Measurements from ENCODE around the gene TMEM154.

TMEM154 gene

DNA sequence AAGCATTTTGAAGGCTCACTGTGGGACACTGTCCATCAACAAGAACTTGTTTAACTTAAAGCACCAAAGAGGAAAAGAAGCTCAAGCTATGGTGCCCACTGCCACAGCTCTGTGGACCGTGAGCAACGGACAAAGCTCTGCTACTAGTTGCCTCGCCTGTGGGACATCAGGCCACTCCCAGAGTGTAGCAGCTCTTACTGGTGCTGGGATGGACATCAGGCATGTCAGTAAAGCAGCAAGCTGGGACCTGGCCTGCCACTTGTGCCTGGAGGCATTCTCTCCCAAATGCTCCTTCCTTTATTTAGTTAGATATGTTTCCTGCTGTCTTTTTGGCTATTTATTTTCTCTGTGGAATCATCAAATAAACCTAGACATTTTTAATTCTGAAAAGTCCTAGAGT lies 46.7 kb downstream of the TMEM154 start:
- no peak for DNase-seq (ENCODE audit: low read depth in 1 of 2, low spot score in 1 of 2)

DNA sequence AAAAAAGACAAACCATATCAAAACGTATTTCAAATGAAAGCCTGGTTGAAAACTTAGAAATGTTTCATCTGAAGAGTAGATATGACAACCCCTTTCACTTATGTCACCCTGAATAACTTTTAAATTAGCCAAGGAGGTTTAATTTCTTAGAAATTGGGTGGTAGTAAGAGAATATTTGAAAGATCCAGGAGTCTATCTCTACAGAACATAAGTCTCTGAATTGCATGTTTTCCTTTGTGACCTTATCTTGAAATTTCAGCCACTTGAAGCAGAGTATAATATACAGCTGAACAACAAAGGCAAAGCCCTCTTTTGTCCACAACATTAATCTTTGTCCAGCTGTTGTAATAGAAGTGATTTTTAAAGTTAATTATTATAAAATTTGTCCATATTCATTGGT lies 49.5 kb downstream of the TMEM154 start:
- no peak for DNase-seq (ENCODE audit: low read depth in 1 of 2, low spot score in 1 of 2)

DNA sequence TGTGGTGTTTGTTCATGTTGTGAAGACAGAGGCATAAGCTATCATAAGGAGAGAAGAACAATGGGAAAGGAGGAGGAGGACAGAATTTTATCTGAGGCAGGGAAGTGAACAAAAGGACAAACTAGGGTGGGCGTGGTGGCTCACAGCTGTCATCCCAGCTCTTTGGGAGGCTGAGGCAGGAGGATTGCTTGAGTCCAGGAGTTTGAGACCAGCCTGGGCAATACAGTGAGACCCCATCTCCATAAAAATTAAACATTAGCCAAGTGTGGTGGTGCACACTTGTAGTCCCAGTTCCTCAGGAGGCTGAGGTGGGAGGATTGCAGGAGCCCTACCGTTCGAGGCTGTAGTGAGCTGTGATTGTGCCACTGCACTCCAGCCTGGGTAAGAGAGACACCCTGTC lies 49.9 kb downstream of the TMEM154 start:
- no peak for DNase-seq (ENCODE audit: low read depth in 1 of 2, low spot score in 1 of 2)

DNA sequence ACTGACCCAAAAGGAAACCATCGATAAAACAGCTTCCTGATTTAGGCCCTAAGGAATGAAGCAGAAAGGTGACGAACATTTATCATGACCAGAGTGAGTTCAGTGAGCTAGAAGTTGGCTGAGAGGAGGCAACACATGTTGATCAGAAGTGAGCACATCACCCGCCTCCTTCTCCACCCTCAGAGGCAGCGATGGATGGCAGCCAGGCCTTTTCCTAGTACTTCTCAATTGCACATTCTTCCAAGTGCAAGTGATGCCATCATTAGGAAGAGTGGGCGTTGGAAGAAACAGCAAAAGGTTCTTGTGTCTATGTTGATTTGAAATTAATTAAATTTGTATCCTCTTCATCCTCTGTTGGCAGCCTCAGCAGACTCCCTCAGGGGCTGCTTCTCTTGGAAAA lies 51.7 kb downstream of the TMEM154 start:
- DNase-seq (ENCODE audit: low read depth in 1 of 2, low spot score in 1 of 2), result no peak

DNA sequence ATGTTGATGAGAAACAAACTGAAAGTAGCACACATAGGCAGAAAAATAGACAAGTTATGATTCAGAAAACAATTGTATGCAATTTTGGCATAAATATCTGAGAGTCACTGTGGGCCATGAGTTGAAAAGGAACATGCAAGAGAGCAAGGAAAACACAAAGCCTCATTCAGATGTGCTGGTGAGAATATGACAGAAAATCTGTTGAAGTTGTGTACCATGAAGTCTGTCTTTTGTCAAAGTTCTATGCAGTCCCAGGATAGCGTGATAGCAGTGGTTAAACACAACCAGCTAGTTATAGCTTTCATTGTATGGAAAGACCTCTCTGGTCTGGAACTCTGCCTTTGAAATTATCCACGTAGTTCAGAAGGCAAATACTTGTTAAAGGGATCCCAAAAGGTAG lies 53.0 kb downstream of the TMEM154 start:
- DNase-seq (ENCODE audit: low read depth in 1 of 2, low spot score in 1 of 2), result no peak

DNA sequence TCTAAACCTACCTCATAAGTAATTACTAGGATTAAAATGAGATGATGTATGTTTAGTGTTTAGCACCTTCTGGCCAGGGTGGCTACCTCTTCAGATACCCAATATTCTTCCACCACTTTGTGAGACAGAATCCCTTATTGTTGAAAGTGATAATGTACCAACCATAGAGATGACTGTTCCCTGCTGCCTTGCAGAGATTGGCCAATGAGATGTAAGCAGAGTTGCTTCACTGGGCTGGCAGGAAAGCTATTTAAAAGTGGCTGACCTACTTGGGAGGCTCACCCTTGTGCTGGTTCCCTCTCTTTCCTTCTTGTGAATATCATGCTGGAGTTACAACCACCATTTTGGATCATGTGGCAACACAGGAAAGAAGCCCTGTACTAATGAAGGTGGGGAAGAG lies 58.9 kb downstream of the TMEM154 start:
- DNase-seq (ENCODE audit: low read depth in 1 of 2, low spot score in 1 of 2), result no peak

DNA sequence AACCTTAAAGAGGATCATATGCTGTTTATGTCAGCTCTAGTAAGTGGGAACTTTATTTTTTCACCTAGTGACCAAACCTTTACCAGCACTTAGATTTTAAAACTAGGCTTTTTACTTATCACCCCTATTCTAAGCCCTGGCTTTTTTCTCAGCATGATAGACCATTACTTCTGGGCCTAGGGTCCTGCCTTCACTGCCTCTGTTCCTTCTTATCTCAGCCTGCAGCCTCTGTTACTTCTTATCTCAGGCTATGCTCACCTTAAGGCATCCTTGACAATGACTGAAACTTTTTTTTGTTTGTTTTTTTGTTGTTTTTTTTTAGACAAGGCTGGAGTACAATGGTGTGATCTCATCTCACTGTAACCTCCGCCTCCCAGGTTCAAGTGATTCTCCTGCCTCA lies 59.6 kb downstream of the TMEM154 start:
- no peak for DNase-seq (ENCODE audit: low read depth in 1 of 2, low spot score in 1 of 2)

DNA sequence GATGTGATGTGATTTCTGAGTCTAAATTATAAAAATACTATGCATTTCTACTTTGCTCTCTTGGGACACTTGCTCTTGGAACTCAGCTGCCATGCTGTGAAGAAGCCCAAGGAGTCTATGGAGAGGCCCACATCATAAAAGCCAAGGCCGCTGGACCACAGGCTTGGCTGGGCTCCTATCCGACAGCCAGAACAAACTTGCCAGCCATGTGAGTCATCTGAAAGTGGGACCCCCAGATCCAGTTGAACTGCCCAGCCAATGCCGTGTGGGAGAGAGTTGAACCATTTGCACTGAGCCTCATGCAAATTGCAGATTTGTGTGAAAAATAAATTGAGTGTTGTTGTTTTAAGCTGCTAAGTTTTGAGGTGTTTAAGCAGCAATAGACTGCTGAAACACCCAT lies 60.2 kb downstream of the TMEM154 start:
- DNase-seq (ENCODE audit: low read depth in 1 of 2, low spot score in 1 of 2), result no peak

DNA sequence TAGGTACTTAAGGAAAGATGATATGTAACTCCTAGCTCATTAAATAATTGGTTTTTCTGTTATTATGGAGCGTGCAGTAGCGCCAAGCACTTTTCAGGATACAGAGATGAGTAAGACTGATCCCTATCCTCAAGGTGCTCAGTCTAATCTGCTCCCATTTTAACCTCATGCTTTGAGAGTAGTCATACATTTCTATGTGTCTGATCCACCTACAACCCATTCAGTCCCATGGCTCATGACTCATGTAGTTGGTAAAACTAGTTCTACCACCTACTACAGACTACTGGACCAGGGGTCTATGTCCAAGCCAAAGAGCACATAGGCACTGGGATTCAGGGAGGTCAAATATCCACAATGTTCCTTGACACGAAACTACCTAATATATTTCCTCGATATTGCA lies 60.8 kb downstream of the TMEM154 start:
- DNase-seq (ENCODE audit: low read depth in 1 of 2, low spot score in 1 of 2), result no peak

DNA sequence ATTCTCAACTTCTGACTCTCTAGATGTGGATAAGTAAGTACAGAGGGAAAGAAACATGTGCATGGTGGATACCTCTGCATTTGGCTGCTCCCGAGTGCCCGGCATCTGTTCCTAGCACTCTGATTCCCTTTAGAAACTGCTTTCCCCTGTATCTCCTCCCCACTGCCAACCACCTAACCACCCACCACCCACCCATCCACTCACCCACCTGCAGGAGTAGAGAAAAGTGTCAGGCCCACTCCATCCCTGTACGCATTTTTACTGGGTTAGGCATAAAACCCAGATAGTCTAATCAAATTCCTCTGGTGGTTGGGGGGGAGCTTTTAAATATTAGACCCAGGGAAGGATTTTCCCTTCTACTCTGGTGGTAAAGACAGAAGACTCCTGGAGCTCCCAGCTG lies 63.0 kb downstream of the TMEM154 start:
- no peak for DNase-seq (ENCODE audit: low read depth in 1 of 2, low spot score in 1 of 2)

DNA sequence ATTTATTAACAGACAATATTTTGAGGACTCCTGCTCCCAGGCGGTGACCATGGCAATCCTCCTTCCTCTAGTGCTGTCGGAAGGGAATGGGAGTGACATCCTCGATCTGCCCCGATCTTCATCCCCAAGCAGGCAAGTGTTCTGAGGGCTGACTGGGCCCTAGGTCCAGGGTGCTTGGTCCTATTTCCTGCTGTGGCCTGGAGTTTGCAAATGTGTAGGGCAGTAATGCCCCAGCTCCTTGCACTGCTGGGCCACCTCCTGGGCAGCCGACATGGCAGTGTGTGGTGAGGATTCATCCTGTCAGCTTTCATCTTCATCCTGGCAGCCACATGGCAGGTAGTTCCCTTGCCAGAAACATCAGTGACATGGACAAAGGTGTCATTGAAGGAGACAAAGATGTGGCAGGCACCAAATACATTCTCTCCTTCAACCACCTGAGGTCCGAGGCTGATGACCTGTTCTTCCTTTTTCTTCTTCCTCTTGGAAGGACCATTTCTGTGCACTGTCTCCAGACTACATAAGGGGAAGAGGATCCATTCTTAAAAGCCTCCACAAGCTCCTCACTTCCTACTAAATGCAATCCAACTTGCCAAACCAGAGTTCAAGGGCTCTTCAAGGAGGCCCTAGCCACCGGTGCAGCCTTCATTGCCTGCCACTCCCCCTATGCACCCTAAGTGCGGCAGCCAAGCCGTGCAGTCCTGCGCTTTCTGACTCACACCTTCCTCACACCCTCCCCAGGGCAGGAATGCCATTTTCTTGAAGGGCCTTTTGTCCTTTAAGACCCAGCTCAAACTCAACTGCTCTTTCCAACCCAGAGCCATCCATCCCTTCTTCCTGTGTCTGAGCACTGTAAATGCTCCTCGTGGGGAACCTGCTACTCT lies 65.7 kb downstream of the TMEM154 start:
- no peak for DNase-seq (ENCODE audit: low read depth in 1 of 2, low spot score in 1 of 2)

DNA sequence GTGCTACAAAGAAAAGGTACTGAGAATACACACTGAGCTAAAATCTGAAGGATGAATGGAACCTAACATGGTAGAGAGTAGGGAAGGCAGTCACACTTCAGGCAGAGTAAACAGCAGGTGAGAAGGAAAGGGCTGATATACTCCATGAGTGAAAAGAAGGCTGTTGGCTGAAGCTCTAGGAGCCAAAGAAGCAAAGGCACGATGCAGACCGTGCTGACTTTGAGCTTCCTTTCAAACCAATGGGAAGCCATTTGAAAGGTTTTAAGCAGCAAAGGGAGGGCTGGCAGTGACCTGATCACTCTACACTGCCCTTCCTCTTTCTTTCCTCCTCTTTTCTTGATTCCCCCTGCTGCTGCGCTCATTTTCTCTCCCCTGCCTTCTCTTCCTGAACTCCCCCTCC lies 66.4 kb downstream of the TMEM154 start:
- no peak for DNase-seq (ENCODE audit: low read depth in 1 of 2, low spot score in 1 of 2)

DNA sequence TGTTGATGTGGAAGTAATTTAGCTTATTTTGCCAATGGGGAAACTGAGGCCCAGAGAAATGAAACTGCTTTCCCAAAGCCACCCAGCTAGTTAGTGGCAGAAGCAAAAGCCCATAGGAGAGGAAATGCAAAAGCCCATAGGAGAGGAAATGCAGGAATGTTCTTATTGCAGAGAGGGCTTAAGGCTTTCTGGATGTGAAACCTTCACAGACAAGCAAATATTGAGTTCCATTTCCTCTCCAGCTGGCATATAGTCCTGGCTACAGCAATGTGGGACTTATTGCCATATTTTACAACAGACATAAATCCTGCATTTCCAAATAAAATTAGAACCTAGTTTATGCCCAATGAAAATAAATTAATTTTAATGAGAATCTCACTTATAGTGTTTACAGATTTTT lies 69.7 kb downstream of the TMEM154 start:
- no peak for DNase-seq (ENCODE audit: low read depth in 1 of 2, low spot score in 1 of 2)

DNA sequence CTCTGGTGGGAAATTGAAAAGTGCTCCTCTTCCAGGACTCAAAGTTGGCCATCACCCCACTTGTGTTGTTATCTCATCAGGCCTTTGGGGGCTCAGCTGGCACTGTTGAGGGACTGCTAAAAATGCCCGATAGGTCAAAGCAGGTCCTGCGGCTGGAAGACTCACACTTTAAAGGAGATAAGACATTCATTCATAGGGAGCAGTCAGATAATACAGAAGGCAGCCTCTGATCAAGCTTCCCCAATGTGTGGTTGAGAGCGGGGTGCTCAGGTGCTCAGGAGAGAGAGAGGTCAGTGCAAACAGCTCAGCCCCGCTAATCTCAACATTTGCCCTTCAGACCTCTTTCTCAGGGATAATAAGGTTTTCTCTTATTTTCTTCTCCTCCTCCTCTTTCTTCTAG lies 70.3 kb downstream of the TMEM154 start:
- no peak for DNase-seq (ENCODE audit: low read depth in 1 of 2, low spot score in 1 of 2)

DNA sequence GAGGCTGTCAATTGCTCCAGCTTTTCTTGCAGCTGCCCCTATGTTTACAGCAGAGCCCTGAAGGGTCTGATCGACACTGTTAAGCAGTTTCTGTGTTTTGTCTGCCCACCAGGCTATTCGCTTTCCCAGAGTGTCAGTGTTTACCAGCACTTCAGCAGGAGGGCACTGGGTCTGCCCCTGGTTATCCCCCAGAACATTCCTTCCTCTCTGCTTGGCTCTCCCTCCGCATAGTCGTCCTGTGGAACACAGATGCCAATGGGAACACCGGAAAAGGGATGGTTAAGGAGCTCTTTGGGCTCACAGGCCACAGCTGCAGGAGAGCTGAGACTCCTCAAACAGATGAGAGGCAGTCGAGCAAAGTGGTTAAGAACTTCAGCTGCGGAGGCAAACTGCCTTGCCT lies 72.6 kb downstream of the TMEM154 start:
- no peak for DNase-seq (ENCODE audit: low read depth in 1 of 2, low spot score in 1 of 2)

DNA sequence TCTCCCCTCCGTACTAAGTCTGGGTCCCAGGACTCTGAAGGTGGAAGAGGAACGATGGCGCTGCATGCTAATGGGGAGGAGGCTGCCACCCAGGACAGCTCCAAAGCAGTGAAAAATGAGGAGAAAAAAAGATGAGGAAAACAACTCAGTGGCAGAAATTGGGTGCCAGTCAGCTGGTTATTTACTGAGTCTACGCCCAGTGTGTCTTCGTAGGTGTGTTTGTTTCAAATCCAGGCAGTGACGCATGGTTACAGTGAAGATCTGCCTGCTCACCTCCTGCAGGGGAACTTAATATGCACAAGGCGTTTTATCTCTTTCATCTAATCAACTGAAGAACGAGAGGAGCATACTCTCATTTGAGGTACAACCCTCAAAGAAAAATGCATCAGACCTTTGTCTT lies 73.0 kb downstream of the TMEM154 start:
- DNase-seq (ENCODE audit: low read depth in 1 of 2, low spot score in 1 of 2), result no peak

DNA sequence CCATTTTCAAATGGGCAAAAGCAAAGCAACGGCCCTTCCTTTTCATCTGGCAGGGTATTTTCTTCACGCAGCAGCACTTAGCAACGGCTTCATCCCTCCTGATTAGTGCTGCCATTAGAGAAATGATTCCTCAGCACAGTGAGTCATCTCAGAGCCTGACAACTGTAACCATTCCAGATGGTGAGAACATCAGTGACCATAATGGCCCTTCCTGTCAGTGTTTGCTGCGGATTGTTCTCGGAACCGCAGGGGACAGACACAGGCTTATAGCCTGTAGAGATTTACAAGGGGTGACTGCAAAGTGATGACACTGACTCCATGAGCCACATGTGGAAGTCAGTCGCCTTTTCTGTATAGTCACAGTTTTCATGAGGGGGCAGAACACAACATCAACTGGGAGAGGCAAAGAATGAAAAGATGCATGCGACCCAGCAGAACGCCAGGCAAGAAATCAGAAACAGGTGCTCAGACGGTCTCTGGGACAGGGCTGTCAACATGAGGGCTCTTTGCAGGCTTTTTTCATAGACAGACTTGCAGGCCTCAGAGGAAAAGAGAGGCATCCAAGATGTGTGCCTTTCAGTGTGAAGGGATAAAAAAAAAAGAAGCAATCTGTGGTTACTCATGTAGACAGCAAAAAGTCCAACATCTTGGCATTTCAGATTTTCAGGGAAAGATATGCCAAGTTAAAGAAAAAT lies 74.0 kb downstream of the TMEM154 start:
- no peak for DNase-seq (ENCODE audit: low read depth in 1 of 2, low spot score in 1 of 2)

DNA sequence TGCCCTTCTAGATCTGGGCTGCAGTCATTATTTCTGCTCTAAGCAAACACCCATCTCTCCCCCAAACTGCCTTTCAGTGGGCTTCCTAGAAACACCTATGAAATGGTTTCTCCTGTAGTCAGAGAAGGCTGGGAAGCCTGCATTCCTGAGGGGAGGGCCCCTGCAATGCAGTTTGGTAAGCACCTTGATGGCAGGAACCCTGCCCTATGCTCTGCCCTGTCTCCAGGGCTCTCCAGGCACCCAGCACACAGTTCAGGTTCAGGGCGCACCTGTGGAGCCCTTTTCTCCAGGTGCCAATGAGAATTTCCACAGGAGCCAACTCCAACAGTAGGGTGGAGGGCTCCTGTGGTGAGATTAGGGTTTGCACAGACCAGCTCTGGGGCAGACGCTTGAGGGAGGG lies 74.8 kb downstream of the TMEM154 start:
- DNase-seq (ENCODE audit: low read depth in 1 of 2, low spot score in 1 of 2), result no peak

DNA sequence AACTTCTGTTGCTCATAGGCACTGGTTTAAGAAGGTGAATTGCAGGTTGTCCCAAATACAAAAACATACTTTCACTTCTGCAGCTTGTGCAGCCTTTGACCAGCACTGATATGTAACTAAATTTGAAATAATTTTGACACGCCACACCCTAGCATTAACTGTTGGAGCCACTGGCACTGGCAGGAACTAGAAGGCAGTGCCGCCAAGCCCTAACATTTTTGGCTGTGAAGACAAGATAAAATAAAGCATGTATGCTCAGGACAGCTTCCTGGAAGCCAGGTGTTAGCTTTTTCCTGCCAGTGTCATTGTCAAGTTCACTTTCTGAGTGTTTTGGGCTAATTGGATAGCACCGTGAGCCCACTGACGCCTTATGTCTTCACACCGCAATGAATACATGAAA lies 78.6 kb downstream of the TMEM154 start:
- DNase-seq (ENCODE audit: low read depth in 1 of 2, low spot score in 1 of 2), result no peak

DNA sequence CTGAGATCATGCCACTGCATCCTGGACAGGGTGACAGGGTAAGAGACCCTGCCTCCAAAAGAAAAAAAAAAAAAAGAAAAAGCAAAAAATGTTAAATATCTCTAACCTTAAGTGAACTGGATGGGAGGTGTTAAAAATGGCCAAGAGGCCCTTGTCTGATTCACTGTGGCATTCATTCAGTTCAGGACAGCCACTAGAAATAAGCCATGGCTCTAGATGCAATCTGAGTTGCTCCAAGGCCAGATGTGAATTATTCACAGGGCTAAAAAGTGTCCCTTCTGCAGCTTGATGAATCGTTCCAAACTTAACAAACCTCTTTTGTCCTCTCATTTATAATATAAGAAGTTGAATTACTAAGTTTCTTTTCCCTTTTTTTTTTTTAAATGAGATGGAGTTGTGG lies 80.2 kb downstream of the TMEM154 start:
- no peak for DNase-seq (ENCODE audit: low read depth in 1 of 2, low spot score in 1 of 2)

DNA sequence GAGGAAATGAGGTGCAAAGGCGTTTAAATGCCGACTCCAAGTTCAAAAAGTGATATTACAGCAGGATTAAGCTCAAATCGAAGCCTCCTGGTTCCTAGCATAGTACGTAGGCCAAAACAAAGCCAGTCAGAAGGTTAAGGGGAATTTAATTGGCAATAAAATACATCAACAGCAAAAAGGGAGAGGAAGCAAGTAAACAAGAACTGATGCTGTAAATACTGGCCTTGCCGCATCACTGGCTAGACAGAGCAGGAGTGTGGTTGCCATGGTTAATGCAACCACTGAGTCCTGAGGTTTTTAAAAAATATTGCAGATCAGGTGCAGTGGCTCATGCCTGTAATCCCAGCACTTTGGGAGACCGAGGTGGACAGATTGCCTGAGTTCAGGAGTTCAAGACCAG lies 80.7 kb downstream of the TMEM154 start:
- DNase-seq (ENCODE audit: low read depth in 1 of 2, low spot score in 1 of 2), result no peak

DNA sequence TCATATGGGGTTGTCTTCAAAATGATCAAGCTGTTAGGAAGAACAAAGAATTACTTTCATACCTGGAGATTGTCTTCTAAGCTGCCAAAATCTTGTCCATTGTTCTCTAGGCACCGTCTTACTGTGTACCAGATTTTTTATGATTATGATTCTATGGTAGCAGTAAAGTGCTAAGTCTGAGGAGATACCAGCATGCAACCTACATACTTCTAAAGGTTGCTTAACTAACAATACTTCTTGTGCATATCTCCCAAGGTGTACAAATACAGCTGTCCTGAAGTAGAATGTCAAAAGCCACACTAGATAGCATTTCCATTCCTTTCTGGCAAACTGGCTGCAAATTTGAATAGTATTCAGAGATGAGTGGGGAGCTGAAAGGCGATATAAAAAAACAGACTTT lies 81.3 kb downstream of the TMEM154 start:
- no peak for DNase-seq (ENCODE audit: low read depth in 1 of 2, low spot score in 1 of 2)
